ENCODE results near the gene HMOX1. TPM values are rescaled to one million over a fixed set of nuclear protein-coding genes. Genes with fewer than 3 reads are reported as not detected.

HMOX1 gene
- total and polyA plus RNA-seq, 2 of the 13 experiments (the other 11 are each of a cell fraction or from before 2014, with no cell fraction given): 53.6 to 67.4 TPM

DNA sequence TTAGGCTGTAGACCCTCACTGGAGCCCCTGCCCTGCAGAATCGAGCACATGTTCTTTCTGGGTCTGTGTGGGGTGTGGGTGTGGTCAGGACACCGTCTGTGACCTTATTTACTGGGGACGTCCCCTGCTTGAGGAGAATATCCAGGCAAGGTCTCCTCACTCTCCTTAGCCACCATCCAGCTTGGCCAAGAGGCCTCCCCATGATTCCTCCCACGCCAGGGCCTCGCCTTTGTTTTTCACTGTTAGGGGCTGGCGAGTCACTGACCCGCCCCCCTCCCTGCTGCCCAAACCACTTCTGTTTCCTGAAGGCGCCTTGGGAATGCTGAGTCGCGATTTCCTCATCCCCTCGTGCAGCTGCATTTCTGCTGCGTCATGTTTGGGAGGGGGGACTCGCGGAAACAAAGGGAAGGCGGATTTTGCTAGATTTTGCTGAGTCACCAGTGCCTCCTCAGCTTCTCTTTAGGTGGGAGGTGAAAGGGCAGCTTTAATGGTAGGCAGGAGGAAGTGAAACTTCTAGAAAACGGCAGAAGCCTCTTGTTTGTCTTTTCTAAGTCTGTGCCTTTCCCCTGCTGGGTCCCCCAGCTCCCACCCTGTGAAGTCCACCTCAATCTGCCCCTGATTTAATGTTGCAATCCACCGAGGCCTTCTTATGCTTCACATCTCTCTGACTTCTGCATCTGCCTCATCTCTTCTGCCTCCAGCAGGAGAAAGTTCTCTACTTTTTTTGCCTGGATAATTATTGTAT is 4.0 kb upstream of the HMOX1 start (continued):
- TF ChIP-seq, protein P1, sequence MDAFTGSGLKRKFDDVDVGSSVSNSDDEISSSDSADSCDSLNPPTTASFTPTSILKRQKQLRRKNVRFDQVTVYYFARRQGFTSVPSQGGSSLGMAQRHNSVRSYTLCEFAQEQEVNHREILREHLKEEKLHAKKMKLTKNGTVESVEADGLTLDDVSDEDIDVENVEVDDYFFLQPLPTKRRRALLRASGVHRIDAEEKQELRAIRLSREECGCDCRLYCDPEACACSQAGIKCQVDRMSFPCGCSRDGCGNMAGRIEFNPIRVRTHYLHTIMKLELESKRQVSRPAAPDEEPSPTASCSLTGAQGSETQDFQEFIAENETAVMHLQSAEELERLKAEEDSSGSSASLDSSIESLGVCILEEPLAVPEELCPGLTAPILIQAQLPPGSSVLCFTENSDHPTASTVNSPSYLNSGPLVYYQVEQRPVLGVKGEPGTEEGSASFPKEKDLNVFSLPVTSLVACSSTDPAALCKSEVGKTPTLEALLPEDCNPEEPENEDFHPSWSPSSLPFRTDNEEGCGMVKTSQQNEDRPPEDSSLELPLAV (CRISPR knock-in tag; conservative IDR thresholded peaks at IDR 0.05; ENCODE audit: low read depth): no peak
- TF ChIP-seq, protein P2, sequence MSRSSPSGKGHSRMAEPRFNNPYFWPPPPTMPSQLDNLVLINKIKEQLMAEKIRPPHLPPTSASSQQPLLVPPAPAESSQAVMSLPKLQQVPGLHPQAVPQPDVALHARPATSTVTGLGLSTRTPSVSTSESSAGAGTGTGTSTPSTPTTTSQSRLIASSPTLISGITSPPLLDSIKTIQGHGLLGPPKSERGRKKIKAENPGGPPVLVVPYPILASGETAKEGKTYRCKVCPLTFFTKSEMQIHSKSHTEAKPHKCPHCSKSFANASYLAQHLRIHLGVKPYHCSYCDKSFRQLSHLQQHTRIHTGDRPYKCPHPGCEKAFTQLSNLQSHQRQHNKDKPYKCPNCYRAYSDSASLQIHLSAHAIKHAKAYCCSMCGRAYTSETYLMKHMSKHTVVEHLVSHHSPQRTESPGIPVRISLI (CRISPR knock-in tag; IDR thresholded peaks at IDR 0.05; ENCODE audit: borderline replicate concordance): 0 out of 2 replicates have a peak, but pooled peaks have one; percentile 36
- TF ChIP-seq SP5 (CRISPR knock-in tag; IDR thresholded peaks at IDR 0.05; ENCODE audit: borderline replicate concordance, low read depth): peak; percentile 72
- TF ChIP-seq, protein P3, sequence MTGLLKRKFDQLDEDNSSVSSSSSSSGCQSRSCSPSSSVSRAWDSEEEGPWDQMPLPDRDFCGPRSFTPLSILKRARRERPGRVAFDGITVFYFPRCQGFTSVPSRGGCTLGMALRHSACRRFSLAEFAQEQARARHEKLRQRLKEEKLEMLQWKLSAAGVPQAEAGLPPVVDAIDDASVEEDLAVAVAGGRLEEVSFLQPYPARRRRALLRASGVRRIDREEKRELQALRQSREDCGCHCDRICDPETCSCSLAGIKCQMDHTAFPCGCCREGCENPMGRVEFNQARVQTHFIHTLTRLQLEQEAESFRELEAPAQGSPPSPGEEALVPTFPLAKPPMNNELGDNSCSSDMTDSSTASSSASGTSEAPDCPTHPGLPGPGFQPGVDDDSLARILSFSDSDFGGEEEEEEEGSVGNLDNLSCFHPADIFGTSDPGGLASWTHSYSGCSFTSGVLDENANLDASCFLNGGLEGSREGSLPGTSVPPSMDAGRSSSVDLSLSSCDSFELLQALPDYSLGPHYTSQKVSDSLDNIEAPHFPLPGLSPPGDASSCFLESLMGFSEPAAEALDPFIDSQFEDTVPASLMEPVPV (CRISPR knock-in tag; IDR thresholded peaks at IDR 0.05): no peak
- TF ChIP-seq, protein P4, sequence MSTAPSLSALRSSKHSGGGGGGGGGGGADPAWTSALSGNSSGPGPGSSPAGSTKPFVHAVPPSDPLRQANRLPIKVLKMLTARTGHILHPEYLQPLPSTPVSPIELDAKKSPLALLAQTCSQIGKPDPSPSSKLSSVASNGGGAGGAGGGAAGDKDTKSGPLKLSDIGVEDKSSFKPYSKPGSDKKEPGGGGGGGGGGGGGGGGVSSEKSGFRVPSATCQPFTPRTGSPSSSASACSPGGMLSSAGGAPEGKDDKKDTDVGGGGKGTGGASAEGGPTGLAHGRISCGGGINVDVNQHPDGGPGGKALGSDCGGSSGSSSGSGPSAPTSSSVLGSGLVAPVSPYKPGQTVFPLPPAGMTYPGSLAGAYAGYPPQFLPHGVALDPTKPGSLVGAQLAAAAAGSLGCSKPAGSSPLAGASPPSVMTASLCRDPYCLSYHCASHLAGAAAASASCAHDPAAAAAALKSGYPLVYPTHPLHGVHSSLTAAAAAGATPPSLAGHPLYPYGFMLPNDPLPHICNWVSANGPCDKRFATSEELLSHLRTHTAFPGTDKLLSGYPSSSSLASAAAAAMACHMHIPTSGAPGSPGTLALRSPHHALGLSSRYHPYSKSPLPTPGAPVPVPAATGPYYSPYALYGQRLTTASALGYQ (CRISPR knock-in tag; IDR thresholded peaks at IDR 0.05): 0 out of 2 replicates have a peak, but pooled peaks have one; percentile 40
- TF ChIP-seq ZNF10 (CRISPR knock-in tag; IDR thresholded peaks at IDR 0.05; ENCODE audit: borderline replicate concordance, low read depth): no peak
- TF ChIP-seq KDM3A (CRISPR knock-in tag; IDR thresholded peaks at IDR 0.05; ENCODE audit: low read depth): peak; percentile 74; the same call in 1 of the 2 replicates
- TF ChIP-seq HNRNPLL (IDR thresholded peaks at IDR 0.05; ENCODE audit: low read depth, low read length, poor library complexity, severe bottlenecking): no peak
- TF ChIP-seq, protein P5, sequence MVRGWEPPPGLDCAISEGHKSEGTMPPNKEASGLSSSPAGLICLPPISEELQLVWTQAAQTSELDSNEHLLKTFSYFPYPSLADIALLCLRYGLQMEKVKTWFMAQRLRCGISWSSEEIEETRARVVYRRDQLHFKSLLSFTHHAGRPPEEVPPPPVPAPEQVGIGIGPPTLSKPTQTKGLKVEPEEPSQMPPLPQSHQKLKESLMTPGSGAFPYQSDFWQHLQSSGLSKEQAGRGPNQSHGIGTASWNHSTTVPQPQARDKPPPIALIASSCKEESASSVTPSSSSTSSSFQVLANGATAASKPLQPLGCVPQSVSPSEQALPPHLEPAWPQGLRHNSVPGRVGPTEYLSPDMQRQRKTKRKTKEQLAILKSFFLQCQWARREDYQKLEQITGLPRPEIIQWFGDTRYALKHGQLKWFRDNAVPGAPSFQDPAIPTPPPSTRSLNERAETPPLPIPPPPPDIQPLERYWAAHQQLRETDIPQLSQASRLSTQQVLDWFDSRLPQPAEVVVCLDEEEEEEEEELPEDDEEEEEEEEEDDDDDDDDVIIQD (CRISPR knock-in tag; IDR thresholded peaks at IDR 0.05; ENCODE audit: low read depth): peak; percentile 44; the same call in 1 of the 2 replicates
- TF ChIP-seq, protein P6, sequence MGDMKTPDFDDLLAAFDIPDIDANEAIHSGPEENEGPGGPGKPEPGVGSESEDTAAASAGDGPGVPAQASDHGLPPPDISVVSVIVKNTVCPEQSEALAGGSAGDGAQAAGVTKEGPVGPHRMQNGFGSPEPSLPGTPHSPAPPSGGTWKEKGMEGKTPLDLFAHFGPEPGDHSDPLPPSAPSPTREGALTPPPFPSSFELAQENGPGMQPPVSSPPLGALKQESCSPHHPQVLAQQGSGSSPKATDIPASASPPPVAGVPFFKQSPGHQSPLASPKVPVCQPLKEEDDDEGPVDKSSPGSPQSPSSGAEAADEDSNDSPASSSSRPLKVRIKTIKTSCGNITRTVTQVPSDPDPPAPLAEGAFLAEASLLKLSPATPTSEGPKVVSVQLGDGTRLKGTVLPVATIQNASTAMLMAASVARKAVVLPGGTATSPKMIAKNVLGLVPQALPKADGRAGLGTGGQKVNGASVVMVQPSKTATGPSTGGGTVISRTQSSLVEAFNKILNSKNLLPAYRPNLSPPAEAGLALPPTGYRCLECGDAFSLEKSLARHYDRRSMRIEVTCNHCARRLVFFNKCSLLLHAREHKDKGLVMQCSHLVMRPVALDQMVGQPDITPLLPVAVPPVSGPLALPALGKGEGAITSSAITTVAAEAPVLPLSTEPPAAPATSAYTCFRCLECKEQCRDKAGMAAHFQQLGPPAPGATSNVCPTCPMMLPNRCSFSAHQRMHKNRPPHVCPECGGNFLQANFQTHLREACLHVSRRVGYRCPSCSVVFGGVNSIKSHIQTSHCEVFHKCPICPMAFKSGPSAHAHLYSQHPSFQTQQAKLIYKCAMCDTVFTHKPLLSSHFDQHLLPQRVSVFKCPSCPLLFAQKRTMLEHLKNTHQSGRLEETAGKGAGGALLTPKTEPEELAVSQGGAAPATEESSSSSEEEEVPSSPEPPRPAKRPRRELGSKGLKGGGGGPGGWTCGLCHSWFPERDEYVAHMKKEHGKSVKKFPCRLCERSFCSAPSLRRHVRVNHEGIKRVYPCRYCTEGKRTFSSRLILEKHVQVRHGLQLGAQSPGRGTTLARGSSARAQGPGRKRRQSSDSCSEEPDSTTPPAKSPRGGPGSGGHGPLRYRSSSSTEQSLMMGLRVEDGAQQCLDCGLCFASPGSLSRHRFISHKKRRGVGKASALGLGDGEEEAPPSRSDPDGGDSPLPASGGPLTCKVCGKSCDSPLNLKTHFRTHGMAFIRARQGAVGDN (CRISPR knock-in tag; IDR thresholded peaks at IDR 0.05): peak; percentile 85
- TF ChIP-seq FOXJ3 (CRISPR knock-in tag; IDR thresholded peaks at IDR 0.05; ENCODE audit: borderline replicate concordance): peak; percentile 29; the same call in 1 of the 2 replicates
- TF ChIP-seq, protein P7, sequence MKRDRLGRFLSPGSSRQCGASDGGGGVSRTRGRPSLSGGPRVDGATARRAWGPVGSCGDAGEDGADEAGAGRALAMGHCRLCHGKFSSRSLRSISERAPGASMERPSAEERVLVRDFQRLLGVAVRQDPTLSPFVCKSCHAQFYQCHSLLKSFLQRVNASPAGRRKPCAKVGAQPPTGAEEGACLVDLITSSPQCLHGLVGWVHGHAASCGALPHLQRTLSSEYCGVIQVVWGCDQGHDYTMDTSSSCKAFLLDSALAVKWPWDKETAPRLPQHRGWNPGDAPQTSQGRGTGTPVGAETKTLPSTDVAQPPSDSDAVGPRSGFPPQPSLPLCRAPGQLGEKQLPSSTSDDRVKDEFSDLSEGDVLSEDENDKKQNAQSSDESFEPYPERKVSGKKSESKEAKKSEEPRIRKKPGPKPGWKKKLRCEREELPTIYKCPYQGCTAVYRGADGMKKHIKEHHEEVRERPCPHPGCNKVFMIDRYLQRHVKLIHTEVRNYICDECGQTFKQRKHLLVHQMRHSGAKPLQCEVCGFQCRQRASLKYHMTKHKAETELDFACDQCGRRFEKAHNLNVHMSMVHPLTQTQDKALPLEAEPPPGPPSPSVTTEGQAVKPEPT (CRISPR knock-in tag; IDR thresholded peaks at IDR 0.05; ENCODE audit: low read depth): no peak
